ENCODE results near the gene SMAD5. TPM values are rescaled to one million over a fixed set of nuclear protein-coding genes. Genes with fewer than 3 reads are reported as not detected.

The SMAD5 gene
- total RNA-seq, 1 donor from 2014 or later, result 51.7 TPM

DNA sequence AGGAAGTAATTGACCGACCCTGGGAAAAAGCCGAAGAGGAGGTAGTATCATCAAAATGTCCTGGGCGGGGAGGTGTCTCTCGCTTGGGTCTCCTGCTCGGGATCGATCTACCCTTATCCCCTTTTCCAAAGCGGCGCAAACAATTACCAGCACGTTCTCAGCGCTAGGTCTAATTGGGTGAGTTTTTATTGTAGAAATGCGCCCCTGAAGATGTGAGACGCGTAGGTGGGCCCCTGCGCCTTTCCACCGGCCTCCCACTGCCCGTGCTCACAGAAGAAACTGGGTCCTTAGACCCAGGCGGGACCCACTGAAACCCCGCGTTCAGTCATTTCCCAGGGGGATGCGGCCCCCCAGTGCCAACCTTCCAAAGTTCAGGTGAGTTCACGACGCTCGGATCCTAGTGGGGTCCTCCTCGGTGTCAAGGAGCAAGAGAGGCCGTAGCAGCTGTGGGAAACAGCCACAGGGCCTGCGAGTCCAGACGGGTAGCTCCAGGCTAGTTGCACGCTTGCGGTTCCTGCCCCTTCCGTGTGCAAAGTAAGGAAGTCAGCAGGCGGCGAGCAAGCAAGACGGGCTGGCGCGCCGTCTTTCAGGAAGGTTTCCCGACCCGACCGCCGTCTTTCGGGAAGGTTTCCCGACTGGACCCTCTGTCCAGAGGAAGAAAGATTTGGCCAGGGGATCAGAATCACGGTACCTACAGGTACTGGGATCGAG, 58.8 kb downstream of the SMAD5 start:
- no peaks in the 10 kb centered on the region for H3K9me3 Mint-ChIP-seq (ENCODE audit: low read depth)
- peak overlapping the region; percentile 41 for H3K27ac Mint-ChIP-seq (ENCODE audit: unreplicated experiment)

DNA sequence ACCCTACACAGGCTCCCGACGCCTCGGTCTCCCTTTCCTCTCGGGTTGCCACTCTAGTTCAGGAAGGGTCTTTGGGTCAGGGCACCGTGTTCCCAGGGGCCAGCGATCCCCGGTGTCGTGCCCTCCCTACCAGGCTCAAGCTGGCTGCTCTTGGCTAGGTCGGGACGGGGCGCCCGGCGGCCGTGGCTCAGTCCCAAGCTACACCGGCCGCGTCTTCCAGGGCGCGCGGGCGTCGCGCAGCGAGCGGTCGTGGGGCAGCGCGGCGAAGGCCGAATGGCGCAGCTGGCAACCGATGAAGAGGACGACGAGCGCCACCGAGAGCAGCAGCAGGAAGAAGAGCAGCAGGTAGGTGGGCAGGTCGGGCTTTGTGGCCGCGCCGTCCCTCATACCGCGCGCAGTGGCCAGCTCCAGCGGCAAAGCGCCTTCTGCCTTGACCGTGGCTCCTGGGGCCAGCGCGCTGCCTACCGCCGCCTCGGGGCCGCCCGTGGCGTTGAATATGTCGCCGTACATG, 59.4 kb downstream of the SMAD5 start:
- peaks cover 21% of the 10 kb centered on the region for H3K36me3 Mint-ChIP-seq (ENCODE audit: low read depth)
- peaks cover 9% of the 10 kb centered on the region for H3K27me3 Mint-ChIP-seq (ENCODE audit: low read depth)
- TF ChIP-seq, protein P1, sequence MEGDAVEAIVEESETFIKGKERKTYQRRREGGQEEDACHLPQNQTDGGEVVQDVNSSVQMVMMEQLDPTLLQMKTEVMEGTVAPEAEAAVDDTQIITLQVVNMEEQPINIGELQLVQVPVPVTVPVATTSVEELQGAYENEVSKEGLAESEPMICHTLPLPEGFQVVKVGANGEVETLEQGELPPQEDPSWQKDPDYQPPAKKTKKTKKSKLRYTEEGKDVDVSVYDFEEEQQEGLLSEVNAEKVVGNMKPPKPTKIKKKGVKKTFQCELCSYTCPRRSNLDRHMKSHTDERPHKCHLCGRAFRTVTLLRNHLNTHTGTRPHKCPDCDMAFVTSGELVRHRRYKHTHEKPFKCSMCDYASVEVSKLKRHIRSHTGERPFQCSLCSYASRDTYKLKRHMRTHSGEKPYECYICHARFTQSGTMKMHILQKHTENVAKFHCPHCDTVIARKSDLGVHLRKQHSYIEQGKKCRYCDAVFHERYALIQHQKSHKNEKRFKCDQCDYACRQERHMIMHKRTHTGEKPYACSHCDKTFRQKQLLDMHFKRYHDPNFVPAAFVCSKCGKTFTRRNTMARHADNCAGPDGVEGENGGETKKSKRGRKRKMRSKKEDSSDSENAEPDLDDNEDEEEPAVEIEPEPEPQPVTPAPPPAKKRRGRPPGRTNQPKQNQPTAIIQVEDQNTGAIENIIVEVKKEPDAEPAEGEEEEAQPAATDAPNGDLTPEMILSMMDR (IDR thresholded peaks at IDR 0.05), result peak; percentile 11
- peak overlapping the region; percentile 73 for H3K4me3 Mint-ChIP-seq (ENCODE audit: unreplicated experiment)
- no peaks in the 10 kb centered on the region for H3K9me3 Mint-ChIP-seq (ENCODE audit: low read depth)
- peaks cover 15% of the 10 kb centered on the region for H3K4me1 Mint-ChIP-seq (ENCODE audit: low read depth)
- no peak overlapping the region for H3K27ac Mint-ChIP-seq (ENCODE audit: unreplicated experiment)
- no peak for DNase-seq (ENCODE audit: low spot score)

More for the DNA sequence above, 58.8 kb downstream of the SMAD5 start:
- Mint-ChIP-seq H3K36me3 (ENCODE audit: low read depth) (peaks cover 27% of the 10 kb centered on the region), H3K4me3 (ENCODE audit: unreplicated experiment) (peak overlapping the region; percentile 73), H3K27me3 (ENCODE audit: low read depth) (peaks cover 9% of the 10 kb centered on the region), H3K4me1 (ENCODE audit: low read depth) (peaks cover 15% of the 10 kb centered on the region)
- TF ChIP-seq, protein P1 (IDR thresholded peaks at IDR 0.05), result no peak
- DNase-seq (ENCODE audit: low spot score), result no peak

DNA sequence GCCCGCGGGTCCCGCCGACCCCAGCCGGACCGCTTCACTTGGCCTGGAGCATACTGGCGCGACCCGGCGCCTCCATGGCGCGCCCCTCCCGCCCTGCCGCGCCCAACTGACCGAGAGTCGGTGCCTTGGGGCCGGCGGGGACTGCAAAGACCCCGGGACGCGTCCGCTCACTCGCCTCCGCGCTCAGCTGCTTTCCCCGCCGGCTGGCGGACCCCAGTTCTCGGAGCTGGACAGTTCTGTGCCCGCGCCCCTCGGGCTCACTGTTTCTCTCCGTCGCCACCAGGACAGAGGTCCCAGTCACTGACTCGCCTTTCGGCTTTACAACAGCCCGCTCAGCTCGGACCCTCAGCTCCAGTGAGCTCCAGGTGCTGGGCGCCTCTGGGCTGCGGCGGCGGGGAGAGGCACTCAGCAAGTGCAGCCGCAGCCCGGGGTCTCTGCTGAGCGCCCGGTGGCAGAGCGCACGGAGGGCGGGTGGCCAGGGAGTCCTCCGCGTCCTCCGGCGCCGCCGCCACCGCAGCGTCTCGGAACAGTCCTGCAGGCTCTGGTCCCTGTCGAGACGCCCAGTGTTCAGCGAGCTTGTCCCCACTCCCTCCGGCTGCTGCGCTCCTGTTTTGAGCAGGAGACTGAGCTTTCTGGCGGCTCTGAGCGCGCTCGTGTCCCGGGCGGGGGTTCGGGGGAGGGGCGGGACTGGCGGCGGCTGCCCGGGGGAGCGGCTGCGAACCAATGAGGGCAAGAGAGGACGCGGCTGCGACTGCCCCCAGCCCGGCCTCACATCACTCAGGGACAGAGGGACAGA, 60.1 kb downstream of the SMAD5 start, which contains the start of gene SMIM32:
Gene SMIM32, minus strand, starts transcription at position 637 of the 796 bp plus-strand sequence. CDS start 638 bp downstream, outside the sequence.
- H3K27ac Mint-ChIP-seq (ENCODE audit: unreplicated experiment), result no peak within 1 kb of the TSS
- TF ChIP-seq, protein P1 (IDR thresholded peaks at IDR 0.05), result peak; percentile 1
- H3K9me3 Mint-ChIP-seq (ENCODE audit: low read depth), result no peaks in the 10 kb centered on the region
- no peak for DNase-seq (ENCODE audit: low spot score)
- H3K4me3 Mint-ChIP-seq (ENCODE audit: unreplicated experiment), result peak within 1 kb of the TSS; percentile 73
- peaks cover 9% of the 10 kb centered on the region for H3K27me3 Mint-ChIP-seq (ENCODE audit: low read depth)
- H3K36me3 Mint-ChIP-seq (ENCODE audit: low read depth), result peaks cover 16% of the 10 kb centered on the region
- peaks cover 15% of the 10 kb centered on the region for H3K4me1 Mint-ChIP-seq (ENCODE audit: low read depth)

DNA sequence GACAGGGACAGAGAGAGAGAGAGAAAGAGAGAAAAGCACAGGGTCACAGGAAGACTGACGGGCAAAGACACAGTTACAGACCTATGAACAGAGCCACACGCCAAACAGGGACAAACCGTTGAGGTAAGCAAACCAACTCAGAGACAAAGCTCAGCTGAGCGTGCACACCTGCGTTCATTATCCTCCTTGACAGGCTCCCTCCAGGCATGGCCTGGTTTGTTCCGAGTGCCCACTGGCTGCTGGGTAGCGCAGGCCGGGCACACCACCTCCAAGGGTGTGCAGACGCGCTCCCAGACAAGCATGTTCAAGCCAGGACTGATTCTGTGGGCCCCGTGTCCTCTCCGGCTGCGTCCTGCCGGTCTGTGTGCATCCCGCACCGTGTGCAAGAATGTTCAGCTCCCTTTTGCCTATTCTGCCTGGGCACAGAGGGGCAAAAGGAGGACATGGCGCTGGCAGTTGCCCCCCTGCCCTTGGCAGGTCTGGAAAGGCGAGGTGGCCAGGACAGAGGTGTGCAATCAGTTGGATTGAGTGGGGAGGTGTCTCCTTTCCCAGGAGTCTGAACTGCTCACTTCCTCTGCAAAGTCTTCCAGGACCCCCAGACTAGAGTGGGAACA, 60.8 kb downstream of the SMAD5 start:
- Mint-ChIP-seq H3K27ac (ENCODE audit: unreplicated experiment) (no peak overlapping the region), H3K4me3 (ENCODE audit: unreplicated experiment) (peak overlapping the region; percentile 73), H3K4me1 (ENCODE audit: low read depth) (peaks cover 15% of the 10 kb centered on the region), H3K9me3 (ENCODE audit: low read depth) (no peaks in the 10 kb centered on the region), H3K36me3 (ENCODE audit: low read depth) (peaks cover 9% of the 10 kb centered on the region), H3K27me3 (ENCODE audit: low read depth) (peaks cover 9% of the 10 kb centered on the region)
- no peak for DNase-seq (ENCODE audit: low spot score)
- TF ChIP-seq, protein P1 (IDR thresholded peaks at IDR 0.05), result no peak

DNA sequence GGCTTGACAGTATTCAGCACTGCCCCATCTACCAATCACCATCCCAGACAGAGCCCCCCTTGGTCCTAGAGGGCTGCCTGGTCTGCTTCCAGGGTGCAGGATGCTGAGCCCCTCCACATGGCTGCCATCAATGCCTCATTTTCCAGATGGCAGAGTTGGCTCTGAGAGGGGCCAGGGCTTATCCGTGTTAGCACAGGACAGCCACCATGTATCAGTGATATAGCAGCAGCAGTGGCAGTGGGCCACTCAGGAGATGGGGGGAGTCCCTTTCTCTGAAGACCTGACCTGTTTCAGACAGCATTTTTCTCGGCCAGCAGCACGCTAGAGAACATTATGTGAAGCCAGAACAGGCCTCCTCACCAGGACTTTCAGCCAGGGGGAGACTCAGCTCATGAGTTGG, 61.9 kb downstream of the SMAD5 start:
- TF ChIP-seq, protein P1 (IDR thresholded peaks at IDR 0.05), result no peak
- H3K27me3 Mint-ChIP-seq (ENCODE audit: low read depth), result peaks cover 9% of the 10 kb centered on the region

More for the DNA sequence above, 61.9 kb downstream of the SMAD5 start:
- no peaks in the 10 kb centered on the region for H3K36me3 Mint-ChIP-seq (ENCODE audit: low read depth)
- no peak overlapping the region for H3K4me3 Mint-ChIP-seq (ENCODE audit: unreplicated experiment)
- DNase-seq (ENCODE audit: low spot score), result no peak
- peaks cover 15% of the 10 kb centered on the region for H3K4me1 Mint-ChIP-seq (ENCODE audit: low read depth)
- H3K27ac Mint-ChIP-seq (ENCODE audit: unreplicated experiment), result no peak overlapping the region
- H3K9me3 Mint-ChIP-seq (ENCODE audit: low read depth), result no peaks in the 10 kb centered on the region
